NCI-H187 (cell line): ENCODE measurements around the gene HOXA10.

Source experiments
- DNase-seq, 2 experiments: peaks; one replicate each; lab custom pipeline; 2025; lab: John Stamatoyannopoulos, UW

HOXA10 gene

DNA sequence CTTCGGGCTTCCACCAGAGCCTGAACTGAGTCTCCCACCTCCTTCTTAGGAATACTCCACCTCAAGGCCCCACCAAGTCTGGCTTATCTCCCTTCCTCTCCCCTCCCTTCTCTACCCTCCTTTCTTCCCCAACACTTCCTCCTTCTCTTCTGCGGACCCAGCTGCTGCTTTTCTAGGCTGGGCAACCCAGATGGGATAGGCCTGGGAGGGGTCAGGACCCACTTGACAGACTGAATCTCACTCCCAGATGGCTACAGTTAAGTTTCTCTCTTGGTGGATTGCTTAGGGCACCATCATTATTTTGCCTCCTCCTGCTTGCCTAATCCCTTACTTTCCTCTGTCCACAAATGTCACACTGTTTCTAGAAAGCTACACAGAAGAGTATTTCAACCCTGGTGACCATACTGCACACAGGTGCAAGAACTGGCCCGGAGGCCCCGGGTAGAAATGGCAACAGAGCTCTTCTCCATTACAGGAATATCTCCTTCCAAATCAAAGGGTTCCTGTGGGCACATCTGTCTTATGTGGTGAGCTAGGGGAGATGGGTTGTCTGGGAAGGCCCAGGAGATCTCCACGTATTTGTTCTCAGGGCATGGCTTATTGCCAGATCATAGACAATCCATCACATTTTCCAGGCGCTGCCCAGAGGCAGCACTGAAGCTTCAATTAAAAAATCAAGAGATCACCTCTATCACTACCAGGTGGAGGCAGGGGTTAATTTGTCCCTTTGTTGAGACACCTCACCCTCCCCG is 16.1 kb upstream of the HOXA10 start:
- no peak for DNase-seq

DNA sequence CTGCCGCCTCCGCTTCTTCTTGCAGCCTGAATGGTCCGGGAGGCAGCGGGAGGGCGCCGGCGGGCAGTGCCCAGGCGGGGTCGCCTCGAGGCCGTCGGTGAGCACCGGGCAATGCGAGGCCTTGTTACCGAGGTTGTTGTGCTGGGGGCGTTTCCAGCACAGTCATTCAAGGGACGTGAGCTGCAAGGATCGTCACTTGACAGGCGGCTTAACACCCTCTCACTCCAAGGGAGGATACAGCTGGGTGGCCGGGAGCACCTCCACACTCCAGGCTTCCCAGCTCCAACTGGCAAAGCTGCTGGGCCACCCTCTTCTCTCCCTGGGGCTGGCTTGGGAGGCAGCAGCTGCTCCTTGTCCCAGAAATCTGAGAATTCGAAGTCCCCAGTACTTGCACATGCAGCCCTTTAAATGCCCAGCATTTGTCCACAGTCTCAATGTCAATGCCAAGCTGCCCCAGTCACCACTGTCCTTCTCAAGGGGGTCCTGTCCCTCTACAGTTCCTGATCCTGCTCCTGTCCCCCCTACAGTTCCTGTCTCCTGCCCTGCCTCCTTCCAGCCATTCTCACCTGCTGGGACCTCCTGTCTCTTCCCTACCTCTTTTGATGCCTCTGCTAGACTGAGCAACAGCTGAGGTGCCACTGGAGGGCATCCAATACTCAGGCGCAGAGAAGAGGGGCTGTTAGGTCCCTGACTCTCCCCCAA is 15.3 kb upstream of the HOXA10 start:
- no peak for DNase-seq

GRCh38 chr7:27188386-27189294 is 14.5 kb upstream of the HOXA10 start:
- no peak for DNase-seq

- DNase-seq = no peak
Observed at GRCh38 chr7:27187475-27188385, 13.6 kb upstream of the HOXA10 start.

- no peak for DNase-seq
Observed at GRCh38 chr7:27186668-27187474, 12.8 kb upstream of the HOXA10 start.

DNA sequence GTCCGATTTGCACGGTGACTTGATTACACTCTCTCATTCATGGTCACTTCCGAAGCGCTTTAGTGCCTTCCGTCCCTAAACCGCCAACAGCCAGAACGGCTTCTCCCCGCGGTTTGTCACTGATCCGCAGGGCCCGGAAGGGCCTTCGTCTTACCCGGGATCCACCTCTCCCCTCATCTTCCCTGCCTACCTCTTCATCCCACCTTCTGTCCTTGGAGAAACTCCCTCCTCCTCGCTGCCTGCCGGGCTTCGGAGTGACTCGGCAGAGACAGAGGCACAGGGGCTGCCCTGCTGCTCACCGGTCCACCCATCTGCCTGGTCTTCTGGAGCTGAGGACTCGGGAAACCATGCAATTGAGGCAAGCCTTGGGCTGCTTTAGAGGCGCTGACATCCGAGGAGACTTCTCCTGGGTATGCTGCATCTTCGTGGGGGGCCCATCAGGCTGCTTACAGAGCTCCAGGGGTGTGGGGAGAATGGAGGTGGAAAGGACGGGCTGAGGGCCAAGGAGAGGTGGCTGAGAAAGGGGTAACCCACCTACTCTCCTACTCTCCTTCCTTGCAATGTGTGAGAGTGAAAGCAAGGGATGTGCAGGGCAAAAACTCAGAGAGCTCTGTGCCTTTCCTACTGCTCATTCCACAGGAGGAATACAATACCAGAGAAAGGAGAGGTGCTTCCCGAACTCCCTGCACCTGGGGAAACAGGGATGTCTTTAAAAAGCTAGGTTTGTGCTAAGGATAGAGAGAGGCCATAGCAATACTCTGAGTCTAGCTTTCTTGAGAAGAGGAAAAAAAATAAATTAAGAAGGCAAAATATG is 11.9 kb upstream of the HOXA10 start:
- DNase-seq = no peak

GRCh38 chr7:27185013-27185853 is 11.1 kb upstream of the HOXA10 start, which contains the start of gene HOXA11:
TSS of gene HOXA11 (minus strand) at chr7:27185232. CDS start at chr7:27185144, 88 bp downstream.
- DNase-seq = no peak

- no peak for DNase-seq
Observed at GRCh38 chr7:27184337-27185012, 10.4 kb upstream of the HOXA10 start.

DNA sequence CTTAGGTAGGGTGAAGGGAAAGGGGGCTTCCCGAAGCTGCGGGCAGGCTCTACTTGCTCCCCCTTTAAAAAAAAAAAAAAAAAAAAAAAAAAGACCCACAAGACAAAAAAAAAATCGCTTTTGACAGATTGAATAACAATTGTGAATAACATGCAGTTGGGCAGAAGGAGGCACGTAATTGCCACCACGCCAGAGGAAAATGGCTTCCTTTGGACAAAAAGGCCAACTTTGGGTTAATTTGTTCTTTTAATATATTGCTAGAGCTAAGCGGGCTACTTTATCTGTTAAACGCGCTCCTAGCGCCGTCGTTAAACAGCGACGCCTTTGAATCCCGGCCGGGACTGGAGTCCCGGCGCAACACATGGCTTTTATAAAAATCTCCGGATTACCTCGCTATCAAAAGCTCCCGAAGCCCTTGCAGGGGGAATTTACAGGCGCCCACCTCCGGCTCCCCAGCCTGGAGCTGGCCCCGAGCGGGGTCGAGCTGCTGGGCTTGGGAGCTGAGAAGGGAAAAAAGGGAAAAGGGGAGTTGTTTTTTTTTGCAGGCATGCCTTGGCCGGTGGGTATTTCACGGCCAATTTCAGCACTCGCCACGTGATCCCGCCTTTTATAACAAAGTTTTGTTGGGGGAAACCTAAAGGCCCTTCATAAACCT is 9.7 kb upstream of the HOXA10 start:
- DNase-seq = peak in 1 of 2 experiments; percentile 46

DNA sequence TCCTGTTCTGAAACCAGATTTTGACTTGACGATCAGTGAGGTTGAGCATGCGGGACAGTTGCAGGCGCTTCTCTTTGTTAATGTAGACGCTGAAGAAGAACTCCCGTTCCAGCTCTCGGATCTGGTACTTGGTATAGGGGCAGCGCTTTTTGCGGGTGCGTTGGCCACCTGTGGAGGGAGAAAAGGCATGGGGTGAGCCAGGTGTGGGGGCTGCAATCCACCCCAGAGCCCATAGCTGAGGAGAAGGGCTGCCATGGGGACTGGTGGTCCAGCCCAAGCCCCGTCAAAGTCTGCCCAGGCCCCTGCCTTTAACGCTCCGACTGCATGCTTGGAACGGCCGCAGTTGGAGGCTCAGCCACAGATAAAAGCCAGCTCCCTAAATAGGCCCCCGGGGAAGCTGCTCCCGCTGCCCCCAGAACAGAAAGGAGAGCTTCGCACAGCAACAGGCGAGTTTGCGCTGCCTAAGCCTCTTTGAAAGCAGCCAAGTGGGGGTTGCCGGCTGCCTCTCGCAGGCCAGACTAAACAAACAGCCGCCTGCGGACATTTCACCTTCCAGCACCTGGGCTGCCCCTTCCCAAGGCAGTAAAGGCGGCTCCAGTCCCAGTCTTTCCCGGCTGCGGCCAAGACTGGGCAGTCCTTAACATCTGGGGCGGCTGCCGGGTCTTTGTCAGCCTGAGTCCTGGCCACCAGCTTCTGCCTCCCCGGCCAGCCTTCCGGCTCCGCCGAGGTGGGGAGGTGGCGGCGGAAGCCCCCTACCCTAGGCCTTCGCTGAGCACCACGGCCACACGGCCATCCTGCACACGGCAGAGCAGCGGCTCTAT is 9.0 kb upstream of the HOXA10 start:
- DNase-seq = peak in 1 of 2 experiments; percentile 10

GRCh38 chr7:27182285-27182841 is 8.2 kb upstream of the HOXA10 start:
- no peak for DNase-seq

DNA sequence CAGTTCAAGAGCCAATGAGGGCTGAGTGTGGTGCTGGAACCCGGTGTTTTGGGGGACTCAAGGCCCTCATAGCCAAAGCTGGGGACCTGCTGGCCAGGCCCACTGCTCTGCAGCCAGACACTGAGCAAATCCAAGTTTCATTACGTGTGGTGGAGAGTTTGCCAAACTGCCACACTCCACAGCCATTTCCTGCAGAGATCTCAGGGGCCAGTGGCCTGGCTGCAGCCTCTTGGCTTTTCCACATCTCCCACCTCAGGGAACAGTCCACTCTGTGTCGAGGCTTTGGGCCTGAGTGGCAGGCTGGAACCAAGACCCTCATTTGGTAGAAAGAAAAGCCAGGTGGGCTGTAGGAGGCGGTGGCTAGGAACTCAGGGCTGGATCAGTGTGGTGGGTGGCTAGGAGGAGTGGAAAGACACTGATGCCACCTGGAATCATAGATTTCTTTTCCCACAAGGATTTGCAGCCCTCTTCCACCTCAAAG is 7.7 kb upstream of the HOXA10 start:
- no peak for DNase-seq

DNA sequence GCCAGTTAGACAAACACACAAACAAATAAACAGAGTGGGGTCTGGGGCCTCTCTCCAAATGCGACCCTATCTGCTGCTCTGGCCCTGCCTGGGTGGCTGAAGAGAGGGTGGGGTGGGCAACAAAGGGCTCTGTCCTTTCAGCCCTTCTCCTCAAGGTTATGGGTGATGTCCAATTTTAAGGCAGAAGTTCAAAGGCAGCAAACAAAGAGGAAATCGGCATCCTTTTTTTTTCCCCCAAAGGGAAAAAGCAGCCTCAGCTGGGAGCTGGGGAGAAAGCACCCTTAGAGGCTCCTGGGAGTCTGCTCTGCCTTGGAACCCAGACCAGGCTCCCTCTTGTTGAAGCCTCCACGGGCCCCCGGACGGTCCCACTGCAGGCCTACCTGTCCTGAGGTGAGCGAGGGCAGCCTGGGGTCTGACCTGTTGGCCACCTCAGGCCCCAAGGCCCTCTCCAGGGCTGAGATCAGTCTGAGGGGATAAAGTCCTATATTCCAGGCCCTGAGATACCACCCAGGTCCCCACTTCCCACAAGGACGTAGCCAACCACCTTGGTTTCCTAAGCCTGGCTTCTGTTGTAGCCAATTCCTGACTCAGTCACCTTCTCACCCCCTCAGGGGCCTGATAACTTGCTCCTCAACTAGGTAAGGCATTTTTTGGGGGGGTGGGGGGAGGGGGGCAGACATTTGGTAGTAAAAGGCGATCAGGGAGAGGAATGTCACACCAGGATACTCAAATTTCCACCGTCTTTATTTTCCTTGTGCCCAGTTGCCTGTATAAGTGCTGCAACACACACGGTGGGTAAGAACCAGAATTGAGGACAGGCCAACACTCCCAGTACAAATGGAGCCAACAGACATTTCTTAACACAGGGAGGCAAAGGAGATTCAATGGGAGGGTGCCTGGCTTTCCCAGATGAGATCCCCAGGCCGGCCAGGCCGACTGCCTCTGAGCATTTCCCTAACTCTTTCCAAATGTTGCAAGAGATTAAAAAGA is 6.6 kb upstream of the HOXA10 start:
- no peak for DNase-seq

DNA sequence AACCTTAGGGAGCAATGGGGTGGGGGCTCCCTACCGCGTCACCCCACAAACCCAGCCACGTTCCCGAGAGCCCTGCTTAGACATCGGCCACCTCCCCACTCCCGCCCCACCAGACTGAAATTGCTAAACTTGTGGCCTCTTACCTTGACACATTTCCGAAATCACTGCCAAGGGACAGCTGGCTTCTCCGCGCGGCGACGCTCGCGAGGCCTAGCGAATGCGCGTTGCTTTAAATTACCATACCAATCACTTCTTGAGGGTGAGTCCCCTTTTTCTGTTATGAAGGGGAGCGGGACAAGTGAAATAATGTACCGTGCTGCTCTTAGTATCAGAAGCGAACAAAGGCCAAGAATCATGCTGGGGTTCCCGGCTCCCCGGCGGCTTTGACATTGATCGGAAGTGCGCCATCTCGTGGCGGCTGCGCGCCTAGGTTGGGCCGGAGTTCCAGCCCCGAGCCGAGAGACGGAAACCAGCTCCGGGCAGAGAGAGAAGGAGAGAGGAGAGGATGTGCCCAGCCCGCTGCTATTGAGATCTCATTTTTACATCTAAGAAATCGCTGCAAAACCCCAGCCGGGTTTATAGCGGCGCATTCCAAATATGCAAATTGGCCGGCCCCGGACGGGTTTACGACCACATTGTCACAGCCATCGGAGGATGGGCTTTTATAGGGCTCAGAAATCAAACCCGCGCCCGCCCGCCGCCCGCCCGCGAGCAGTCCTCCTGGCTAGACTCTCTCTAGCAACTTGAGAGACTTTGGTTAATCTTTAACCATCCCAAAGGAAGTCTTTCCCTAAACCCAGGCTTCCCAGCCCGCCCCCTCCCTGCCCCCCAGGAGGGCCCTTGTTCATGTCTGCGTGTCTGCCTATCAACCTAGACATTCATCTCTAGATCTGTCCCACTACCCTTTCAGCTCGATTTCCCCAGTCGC is 5.6 kb upstream of the HOXA10 start:
- DNase-seq = no peak
